WI38 (cell line): ENCODE results near the gene TAS1R3.

Source experiments
- H3K4me3 ChIP-seq: 2 replicates; pipeline ENCODE4 v1.5.1; 2011; ENCODE audit warnings: low read depth, mild to moderate bottlenecking, control low read depth, low read length
- CTCF ChIP-seq: IDR thresholded peaks from 2 replicates; pipeline ENCODE4 v1.5.1; 2012; ENCODE audit warnings: low read depth, mild to moderate bottlenecking, control low read depth, low read length

TAS1R3 gene

GRCh38 chr1:1297802-1298424, 33.2 kb upstream of the TAS1R3 start:
- TF ChIP-seq CTCF, result no peak
- no peak overlapping the region for H3K4me3 ChIP-seq

GRCh38 chr1:1298861-1299685, 32.0 kb upstream of the TAS1R3 start:
- H3K4me3 ChIP-seq, result no peak overlapping the region
- TF ChIP-seq CTCF, result no peak

- no peak for TF ChIP-seq CTCF
- no peak overlapping the region for H3K4me3 ChIP-seq
These were observed 31.3 kb upstream of the TAS1R3 start for GRCh38 chr1:1299686-1300351.

- no peak overlapping the region for H3K4me3 ChIP-seq
- no peak for TF ChIP-seq CTCF
These were observed 30.7 kb upstream of the TAS1R3 start for GRCh38 chr1:1300352-1300739.

DNA sequence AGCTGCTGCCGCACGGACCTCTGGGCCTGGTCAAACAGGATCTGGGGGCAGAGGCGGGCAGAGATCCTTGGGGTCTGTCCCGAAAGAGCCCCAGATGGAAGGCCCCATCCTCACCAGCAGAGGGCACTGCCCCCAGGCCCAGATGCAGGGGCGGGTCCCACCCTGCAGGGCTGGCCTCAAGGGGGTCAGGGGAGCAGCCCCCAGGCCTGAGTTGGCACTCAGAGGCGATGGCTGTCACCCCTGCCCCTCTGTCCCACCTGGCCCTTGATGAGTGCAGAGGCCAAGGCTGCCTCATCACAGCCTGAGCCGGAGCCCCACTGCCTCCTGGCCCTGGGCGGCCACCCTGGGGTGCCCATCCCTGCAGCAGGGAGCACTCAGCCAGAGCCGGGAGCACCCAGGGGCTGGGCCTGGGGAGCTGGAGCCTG, 29.1 kb upstream of the TAS1R3 start:
- no peak; the same call in 1 of the 2 replicates for TF ChIP-seq CTCF
- no peak overlapping the region for H3K4me3 ChIP-seq

GRCh38 chr1:1302951-1303509, 28.1 kb upstream of the TAS1R3 start:
- TF ChIP-seq CTCF, result no peak
- H3K4me3 ChIP-seq, result no peak overlapping the region
